BLaER1 (cell line): ENCODE results near the gene MSL3B.
"Not testable (repeated sequence)": the region's sequence is repeated elsewhere in the genome, so short reads cannot be mapped to it uniquely, and the experiment has no call there.

Source experiments
- H3K27ac ChIP-seq: shearing (Covaris generic); formaldehyde crosslinking; 2 replicates; pipeline ENCODE4 v1.8.1; 2022
- H3K27me3 ChIP-seq: shearing (Covaris generic); formaldehyde crosslinking; 2 replicates; pipeline ENCODE4 v1.8.1; 2022
- H3K36me3 ChIP-seq: shearing (Covaris generic); formaldehyde crosslinking; 2 replicates; pipeline ENCODE4 v1.8.1; 2022
- H3K4me1 ChIP-seq: shearing (Covaris generic); formaldehyde crosslinking; 2 replicates; pipeline ENCODE4 v1.8.1; 2022
- H3K4me2 ChIP-seq: shearing (Covaris generic); formaldehyde crosslinking; 2 replicates; pipeline ENCODE4 v1.8.1; 2022
- H3K4me3 ChIP-seq: shearing (Covaris generic); formaldehyde crosslinking; 2 replicates; pipeline ENCODE4 v1.8.1; 2022
- H3K9ac ChIP-seq: shearing (Covaris generic); formaldehyde crosslinking; 2 replicates; pipeline ENCODE4 v1.8.1; 2022
- H3K9me3 ChIP-seq: shearing (Covaris generic); formaldehyde crosslinking; 2 replicates; pipeline ENCODE4 v1.8.1; 2022
- H4K20me1 ChIP-seq: shearing (Covaris generic); formaldehyde crosslinking; 2 replicates; pipeline ENCODE4 v1.8.1; 2022
- Cebpa-rat ChIP-seq: shearing (Covaris generic); IDR thresholded peaks from 2 replicates; pipeline ENCODE4 v1.8.1; 2022

The MSL3B gene

DNA sequence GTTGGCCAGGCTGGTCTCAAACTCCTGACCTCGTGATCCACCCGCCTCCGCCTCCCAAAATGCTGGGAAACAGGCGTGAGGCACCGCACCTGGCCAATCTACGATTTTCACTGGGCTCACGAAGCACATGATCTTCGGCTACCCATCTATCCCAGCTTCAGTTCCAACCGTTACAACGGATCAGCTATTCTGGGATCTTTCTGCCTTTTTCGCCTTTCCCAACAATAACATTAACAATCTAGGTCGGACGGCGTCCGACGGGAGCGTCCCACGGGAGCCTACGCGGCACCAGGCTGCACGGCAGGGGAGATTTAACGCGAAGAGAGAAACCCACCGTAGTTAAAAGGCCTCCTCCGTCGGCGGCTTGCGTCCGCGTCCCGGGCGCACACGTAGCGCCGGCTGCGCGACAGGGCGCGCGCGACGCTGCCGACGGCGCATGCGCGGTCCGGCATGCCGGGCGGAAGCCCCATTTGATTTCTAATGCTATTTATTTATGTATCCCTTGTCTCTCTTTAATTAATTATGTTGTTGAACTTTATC lies at the start of gene MSL3B:
Gene MSL3B, minus strand, starts transcription at position 394 of the 540 bp plus-strand sequence.
- no peak for TF ChIP-seq Cebpa-rat
- H3K4me3 ChIP-seq: no peak within 1 kb of the TSS
- H3K4me2 ChIP-seq: no peak within 1 kb of the TSS
- peaks cover 5% of the 10 kb centered on the region for H3K9me3 ChIP-seq
- no peaks in the 10 kb centered on the region for H3K36me3 ChIP-seq
- no peaks in the 10 kb centered on the region for H4K20me1 ChIP-seq
- H3K4me1 ChIP-seq: no peaks in the 10 kb centered on the region
- no peak within 1 kb of the TSS for H3K27ac ChIP-seq
- H3K9ac ChIP-seq: no peak within 1 kb of the TSS
- H3K27me3 ChIP-seq: no peaks in the 10 kb centered on the region

DNA sequence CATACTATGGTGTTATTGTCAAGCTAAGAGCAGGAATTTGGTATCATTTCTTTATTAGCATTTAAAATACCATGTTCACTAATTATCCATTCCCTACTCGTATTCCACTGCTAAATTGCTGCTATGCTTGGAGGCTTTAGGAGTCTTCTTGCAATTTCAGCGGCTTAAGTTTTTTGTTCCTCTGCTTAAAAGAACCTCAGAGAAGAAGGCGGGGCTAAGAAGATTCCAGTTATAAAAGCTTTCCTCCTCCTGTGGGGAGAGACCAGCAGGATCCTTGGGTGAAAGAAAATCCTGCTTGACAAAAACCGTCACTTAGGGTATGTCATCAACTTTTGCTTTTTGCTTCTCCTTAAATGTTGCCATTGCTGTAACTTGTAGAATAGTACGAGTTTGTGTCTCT lies 48.9 kb upstream of the MSL3B start, which contains the start of gene TRPM8:
Gene TRPM8, plus strand, starts transcription at position 258 of the 400 bp plus-strand sequence. CDS start 9,165 bp downstream, outside the sequence.
- H3K36me3 ChIP-seq: no peaks in the 10 kb centered on the region
- H3K27ac ChIP-seq: no peak within 1 kb of the TSS
- H3K4me2 ChIP-seq: no peak within 1 kb of the TSS
- no peaks in the 10 kb centered on the region for H4K20me1 ChIP-seq
- H3K9me3 ChIP-seq: no peaks in the 10 kb centered on the region
- H3K9ac ChIP-seq: no peak within 1 kb of the TSS
- no peak for TF ChIP-seq Cebpa-rat
- peaks cover 17% of the 10 kb centered on the region for H3K4me1 ChIP-seq
- no peaks in the 10 kb centered on the region for H3K27me3 ChIP-seq
- no peak within 1 kb of the TSS for H3K4me3 ChIP-seq

DNA sequence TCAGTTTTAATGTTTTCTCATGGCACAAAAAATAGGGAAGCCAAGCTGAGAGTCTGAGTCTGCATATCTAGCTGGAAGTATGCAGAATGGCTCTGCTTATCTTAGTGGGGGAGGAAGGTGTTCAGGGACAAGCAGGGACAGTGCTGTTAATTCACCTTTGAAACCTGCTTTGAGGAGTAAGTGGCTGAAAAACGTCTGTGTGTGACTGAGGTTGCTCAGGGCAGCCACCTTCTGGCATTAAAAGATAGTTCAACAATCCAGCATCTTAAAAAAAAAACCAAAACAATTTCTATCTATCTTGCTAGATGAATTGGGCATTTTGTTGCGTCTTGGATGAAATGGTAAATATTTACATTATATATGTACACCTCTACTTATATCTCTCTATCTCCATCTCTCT lies 46.9 kb upstream of the MSL3B start:
- Histone ChIP-seq H3K9me3 (no peaks in the 10 kb centered on the region), H3K27me3 (no peaks in the 10 kb centered on the region), H3K36me3 (no peaks in the 10 kb centered on the region), H3K4me2 (no peak overlapping the region), H4K20me1 (no peaks in the 10 kb centered on the region), H3K9ac (no peak overlapping the region), H3K4me3 (no peak overlapping the region), H3K27ac (no peak overlapping the region), H3K4me1 (peaks cover 5% of the 10 kb centered on the region)
- no peak for TF ChIP-seq Cebpa-rat

DNA sequence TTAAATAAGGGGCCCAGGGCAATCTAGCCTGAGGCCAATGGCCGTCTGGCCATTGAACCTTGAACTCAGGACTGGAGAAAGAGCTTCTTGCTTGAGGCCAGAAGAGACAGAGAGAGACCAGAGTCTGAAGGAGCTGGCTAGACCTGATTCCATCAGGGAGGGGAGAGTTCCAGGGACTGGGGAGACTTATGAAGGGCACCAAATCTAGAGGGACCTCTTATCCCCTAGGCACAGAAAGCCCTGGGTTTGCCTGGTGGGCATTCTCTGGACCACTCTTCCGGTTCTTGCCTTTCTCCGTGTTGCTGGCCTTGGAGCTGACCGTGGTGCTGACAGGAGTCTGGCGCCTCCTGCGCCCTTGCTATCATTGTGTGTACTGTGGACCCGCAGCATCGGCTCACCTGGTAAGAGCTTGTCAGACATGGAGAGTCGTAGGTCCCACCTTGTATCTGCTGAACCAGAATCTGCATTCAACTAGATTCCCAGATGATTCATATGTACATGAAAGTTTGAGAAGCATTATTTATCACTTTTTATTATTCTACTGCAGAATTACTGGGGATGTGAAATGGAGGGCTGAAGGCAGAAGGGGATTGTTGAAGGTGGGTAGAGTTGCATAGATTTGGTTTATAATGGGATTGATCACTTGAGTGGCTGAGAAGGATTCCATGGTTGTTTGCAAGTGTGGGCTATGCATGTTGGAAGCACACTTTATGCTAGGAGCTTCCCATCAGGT lies 44.7 kb upstream of the MSL3B start:
- Histone ChIP-seq H3K27me3 (no peaks in the 10 kb centered on the region), H3K9ac (no peak overlapping the region)

DNA sequence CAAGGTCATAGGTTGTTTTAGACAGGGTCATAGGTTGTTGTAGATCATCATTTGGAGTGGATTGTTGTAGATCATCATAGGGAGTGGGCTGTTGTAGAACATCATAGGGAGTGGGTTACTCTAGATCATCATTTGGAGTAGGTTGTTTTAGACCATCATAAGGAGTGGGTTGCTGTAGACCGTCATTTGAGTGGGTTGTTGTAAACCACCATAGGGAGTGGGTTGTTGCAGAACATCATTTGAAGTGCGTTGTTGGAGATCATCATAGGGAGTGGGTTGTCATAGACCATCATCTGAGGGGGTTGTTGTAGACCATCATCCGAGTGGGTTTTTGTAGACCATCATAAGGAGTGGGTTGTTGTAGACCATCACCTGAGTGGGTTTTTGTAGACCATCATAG lies 39.4 kb upstream of the MSL3B start:
- H3K9me3 ChIP-seq: no peaks in the 10 kb centered on the region
- H3K4me2 ChIP-seq: no peak overlapping the region
- no peaks in the 10 kb centered on the region for H3K36me3 ChIP-seq
- H3K9ac ChIP-seq: no peak overlapping the region
- H3K27me3 ChIP-seq: no peaks in the 10 kb centered on the region
- H3K27ac ChIP-seq: no peak overlapping the region
- no peak for TF ChIP-seq Cebpa-rat
- H4K20me1 ChIP-seq: no peaks in the 10 kb centered on the region
- H3K4me3 ChIP-seq: no peak overlapping the region
- no peaks in the 10 kb centered on the region for H3K4me1 ChIP-seq

More for the DNA sequence above, 44.7 kb upstream of the MSL3B start:
- H3K4me1 ChIP-seq: no peaks in the 10 kb centered on the region
- H4K20me1 ChIP-seq: no peaks in the 10 kb centered on the region
- no peak overlapping the region for H3K4me3 ChIP-seq
- H3K36me3 ChIP-seq: no peaks in the 10 kb centered on the region
- no peak overlapping the region for H3K27ac ChIP-seq
- H3K4me2 ChIP-seq: no peak overlapping the region
- H3K9me3 ChIP-seq: no peaks in the 10 kb centered on the region
- TF ChIP-seq Cebpa-rat: no peak

DNA sequence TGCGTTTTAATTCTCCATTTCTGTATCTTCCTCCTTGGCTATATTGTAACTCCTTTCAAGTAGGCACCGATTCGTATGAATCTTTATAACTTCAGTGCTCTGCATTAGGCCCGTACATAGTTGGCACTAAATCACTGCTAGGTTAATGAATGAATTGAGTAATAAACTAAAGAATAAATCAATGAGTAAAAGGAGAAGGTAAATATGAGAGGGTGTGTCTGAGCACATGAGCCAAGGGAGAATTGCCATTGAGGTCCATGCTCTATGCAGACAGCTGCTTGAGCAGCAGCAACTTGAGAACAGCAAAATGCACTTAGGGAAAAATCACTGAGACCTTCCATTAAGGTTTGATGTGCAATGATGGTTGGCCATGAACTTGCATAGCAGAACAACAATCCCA lies 37.8 kb upstream of the MSL3B start:
- H3K27ac ChIP-seq: no peak overlapping the region
- no peak for TF ChIP-seq Cebpa-rat
- H3K4me1 ChIP-seq: no peaks in the 10 kb centered on the region
- no peaks in the 10 kb centered on the region for H4K20me1 ChIP-seq
- H3K9me3 ChIP-seq: no peaks in the 10 kb centered on the region
- H3K9ac ChIP-seq: no peak overlapping the region
- H3K36me3 ChIP-seq: no peaks in the 10 kb centered on the region
- no peaks in the 10 kb centered on the region for H3K27me3 ChIP-seq
- H3K4me3 ChIP-seq: no peak overlapping the region
- H3K4me2 ChIP-seq: no peak overlapping the region

DNA sequence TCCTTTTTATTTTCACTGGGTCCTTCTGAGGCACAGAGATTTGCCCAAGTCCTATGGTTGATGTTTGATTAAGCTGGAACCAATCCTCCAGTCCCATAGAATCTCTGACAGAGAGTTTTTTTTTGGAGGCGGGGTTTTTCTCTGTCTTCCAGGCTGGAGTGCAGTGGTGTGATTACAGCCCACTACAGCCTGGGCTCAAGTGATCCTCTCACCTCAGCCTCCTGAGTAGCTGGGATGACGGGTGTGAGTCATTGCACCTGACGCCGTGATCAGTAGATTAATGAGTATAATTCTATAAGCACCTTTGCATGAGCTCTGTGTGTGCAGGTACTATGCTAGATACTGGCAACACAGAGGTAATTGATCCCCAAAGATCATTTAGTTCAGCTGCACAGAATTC lies 33.7 kb upstream of the MSL3B start:
- H3K4me3 ChIP-seq: no peak overlapping the region
- H3K4me2 ChIP-seq: no peak overlapping the region
- no peak for TF ChIP-seq Cebpa-rat
- H3K4me1 ChIP-seq: no peaks in the 10 kb centered on the region
- no peak overlapping the region for H3K9ac ChIP-seq
- no peaks in the 10 kb centered on the region for H4K20me1 ChIP-seq
- H3K36me3 ChIP-seq: no peaks in the 10 kb centered on the region
- H3K27ac ChIP-seq: no peak overlapping the region
- no peaks in the 10 kb centered on the region for H3K9me3 ChIP-seq
- no peaks in the 10 kb centered on the region for H3K27me3 ChIP-seq

DNA sequence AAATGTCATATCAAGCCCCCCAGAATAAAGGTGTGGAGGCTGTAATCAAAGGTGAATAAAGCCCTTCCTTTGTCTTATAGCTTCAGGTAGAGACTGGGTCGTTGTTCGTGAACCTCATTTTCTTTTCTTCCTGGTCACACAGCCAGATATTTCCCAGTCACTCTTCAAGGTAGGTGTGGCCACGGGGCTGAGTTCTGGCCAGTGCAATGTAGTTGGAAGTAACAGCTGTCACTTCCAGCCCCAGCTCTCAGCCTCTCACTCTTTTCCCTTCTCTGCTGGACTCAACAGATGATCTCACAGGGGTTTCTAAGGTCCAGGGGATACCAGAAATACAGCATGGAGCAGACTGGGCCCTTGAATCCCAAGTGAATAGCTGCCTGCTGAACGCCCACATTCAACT lies 33.2 kb upstream of the MSL3B start:
- Histone ChIP-seq H3K36me3 (no peaks in the 10 kb centered on the region), H3K9ac (no peak overlapping the region), H3K27me3 (no peaks in the 10 kb centered on the region), H3K4me3 (no peak overlapping the region), H3K4me1 (no peaks in the 10 kb centered on the region), H4K20me1 (no peaks in the 10 kb centered on the region), H3K9me3 (no peaks in the 10 kb centered on the region), H3K27ac (no peak overlapping the region), H3K4me2 (no peak overlapping the region)
- no peak for TF ChIP-seq Cebpa-rat

DNA sequence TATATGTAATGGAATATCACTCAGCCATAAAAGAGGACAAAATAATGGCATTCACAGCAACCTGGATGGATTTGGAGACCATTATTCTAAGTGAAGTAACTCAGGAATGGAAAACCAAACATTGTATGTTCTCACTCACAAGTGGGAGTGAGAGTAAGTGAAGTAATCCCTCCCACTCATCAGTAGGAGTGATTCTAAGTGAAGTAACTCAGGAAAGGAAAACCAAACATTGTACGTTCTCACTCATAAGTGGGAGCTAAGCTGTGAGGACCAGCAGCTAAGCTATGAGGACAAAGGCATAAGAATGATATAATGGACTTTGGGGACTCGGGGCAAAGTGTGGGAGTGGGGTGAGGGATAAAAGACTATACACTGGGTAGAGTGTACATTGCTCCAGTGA lies 28.1 kb upstream of the MSL3B start:
- not testable (repeated sequence) for H3K36me3 ChIP-seq, H3K9ac ChIP-seq, H3K4me2 ChIP-seq, H3K4me3 ChIP-seq, H4K20me1 ChIP-seq, H3K27me3 ChIP-seq, H3K9me3 ChIP-seq, H3K27ac ChIP-seq, H3K4me1 ChIP-seq

DNA sequence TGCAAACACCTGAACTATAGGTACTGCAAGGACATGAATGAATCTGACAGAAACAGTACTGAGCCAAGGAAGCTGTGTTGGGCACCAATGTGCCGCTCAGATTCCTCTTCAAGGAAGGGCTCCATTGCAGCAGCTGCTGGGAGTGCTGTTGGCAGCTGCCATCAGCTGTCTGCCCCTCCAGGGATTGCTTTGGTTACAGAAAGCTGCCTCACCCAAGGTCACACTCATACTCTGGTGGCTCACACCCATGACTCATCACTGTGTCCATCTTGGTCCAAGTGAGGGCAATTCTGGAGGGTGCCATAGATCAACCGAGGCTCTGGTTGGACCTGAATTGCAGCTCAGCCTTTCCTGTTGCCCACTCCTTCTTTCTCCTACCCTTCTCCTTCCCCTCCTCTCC lies 24.6 kb upstream of the MSL3B start:
- Histone ChIP-seq H3K9me3 (no peaks in the 10 kb centered on the region), H3K4me2 (no peak overlapping the region), H3K36me3 (no peaks in the 10 kb centered on the region), H4K20me1 (no peaks in the 10 kb centered on the region), H3K4me1 (peaks cover 12% of the 10 kb centered on the region), H3K4me3 (no peak overlapping the region), H3K27ac (no peak overlapping the region), H3K9ac (no peak overlapping the region), H3K27me3 (no peaks in the 10 kb centered on the region)
- TF ChIP-seq Cebpa-rat: no peak

DNA sequence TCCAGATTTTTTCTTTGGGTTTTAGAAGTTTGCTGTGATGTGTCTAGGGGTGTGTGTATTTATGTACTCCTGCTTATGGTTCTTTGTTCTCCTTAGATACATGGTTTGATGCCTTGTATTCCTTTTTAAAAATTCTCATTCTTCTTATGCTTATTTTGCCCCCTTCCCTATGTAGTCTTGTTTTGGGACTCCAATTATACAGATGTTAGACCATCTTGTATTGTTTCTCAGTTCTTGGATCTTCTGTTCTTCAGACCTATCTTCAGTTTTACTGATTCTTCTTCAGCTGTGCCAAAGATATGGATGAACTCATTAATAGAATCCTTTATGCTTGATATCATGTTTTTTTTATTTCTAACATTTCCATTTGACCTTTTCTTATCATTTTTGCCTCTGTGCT lies 14.2 kb upstream of the MSL3B start:
- H3K27me3 ChIP-seq: no peaks in the 10 kb centered on the region
- no peak for TF ChIP-seq Cebpa-rat
- H3K4me2 ChIP-seq: no peak overlapping the region
- no peak overlapping the region for H3K9ac ChIP-seq
- H3K27ac ChIP-seq: no peak overlapping the region
- H3K9me3 ChIP-seq: peaks cover 22% of the 10 kb centered on the region
- no peaks in the 10 kb centered on the region for H4K20me1 ChIP-seq
- no peaks in the 10 kb centered on the region for H3K4me1 ChIP-seq
- H3K4me3 ChIP-seq: no peak overlapping the region
- no peaks in the 10 kb centered on the region for H3K36me3 ChIP-seq

DNA sequence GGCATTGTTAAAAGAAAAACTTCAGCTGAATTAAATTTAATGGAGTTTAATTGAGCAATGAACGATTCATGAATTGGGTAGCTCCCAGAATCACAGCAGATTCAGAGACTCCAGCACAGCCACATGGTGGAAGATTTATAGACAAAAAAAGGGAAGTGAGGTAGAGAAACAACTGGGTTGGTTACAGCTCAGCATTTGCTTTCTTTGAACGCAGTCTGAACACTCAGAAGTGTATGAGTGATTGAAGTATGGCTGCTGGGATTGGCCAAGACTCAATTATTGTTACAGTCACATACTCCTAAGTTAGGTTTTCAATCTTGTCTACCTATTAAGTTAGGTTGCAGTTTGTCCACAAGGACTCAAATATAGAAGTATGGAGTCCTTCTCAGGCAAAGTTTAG lies 3.9 kb upstream of the MSL3B start:
- H3K27me3 ChIP-seq, H3K9ac ChIP-seq, H3K9me3 ChIP-seq, H3K4me2 ChIP-seq, H3K36me3 ChIP-seq, H4K20me1 ChIP-seq, H3K4me1 ChIP-seq, H3K27ac ChIP-seq, H3K4me3 ChIP-seq: not testable (repeated sequence)
